NCI-H1436 (cell line): ENCODE measurements around the gene KIAA0930.
A peak's percentile ranks its signal among the peaks of the same experiment; 100 is the strongest.
"Not testable (repeated sequence)": the region's sequence is repeated elsewhere in the genome, so short reads cannot be mapped to it uniquely, and the experiment has no call there.

Source experiments
- DNase-seq: peaks from one replicate; lab custom pipeline; 2025; lab: John Stamatoyannopoulos, UW

Gene KIAA0930

GRCh38 chr22:45240810-45241631 lies at the start of gene KIAA0930:
TSS of gene KIAA0930 (minus strand) at chr22:45240894. CDS start at chr22:45240703, 191 bp downstream.
- peak; percentile 89 for DNase-seq

- DNase-seq = no peak
These were observed 46.3 kb upstream of the KIAA0930 start for GRCh38 chr22:45286854-45287551.

GRCh38 chr22:45285263-45286058 lies 44.8 kb upstream of the KIAA0930 start:
- DNase-seq = no peak

GRCh38 chr22:45284705-45285262 lies 44.1 kb upstream of the KIAA0930 start, which contains the start of gene UPK3A:
TSS of gene UPK3A (plus strand) at chr22:45284949. CDS start at chr22:45285014, 65 bp downstream.
- DNase-seq = peak; percentile 42

- no peak for DNase-seq
These were observed 40.3 kb upstream of the KIAA0930 start for GRCh38 chr22:45281010-45281409.

GRCh38 chr22:45280587-45280980 lies 39.9 kb upstream of the KIAA0930 start:
- no peak for DNase-seq

- DNase-seq = no peak
These were observed 37.4 kb upstream of the KIAA0930 start for GRCh38 chr22:45278125-45278524.

- not testable (repeated sequence) for DNase-seq
These were observed 37.0 kb upstream of the KIAA0930 start for GRCh38 chr22:45277720-45278119.

- DNase-seq = no peak
These were observed 35.9 kb upstream of the KIAA0930 start for GRCh38 chr22:45276507-45277105.

GRCh38 chr22:45273452-45274075 lies 32.9 kb upstream of the KIAA0930 start:
- DNase-seq = no peak

GRCh38 chr22:45272498-45272897 lies 31.8 kb upstream of the KIAA0930 start:
- no peak for DNase-seq

GRCh38 chr22:45271667-45272201 lies 31.0 kb upstream of the KIAA0930 start:
- no peak for DNase-seq

- DNase-seq = no peak
These were observed 29.7 kb upstream of the KIAA0930 start for GRCh38 chr22:45270095-45271020.

GRCh38 chr22:45268958-45269844 lies 28.5 kb upstream of the KIAA0930 start:
- peak; percentile 75 for DNase-seq

GRCh38 chr22:45268167-45268957 lies 27.7 kb upstream of the KIAA0930 start:
- peak; percentile 71 for DNase-seq

- DNase-seq = no peak
These were observed 24.8 kb upstream of the KIAA0930 start for GRCh38 chr22:45265535-45265934.

GRCh38 chr22:45263463-45264269 lies 23.0 kb upstream of the KIAA0930 start:
- DNase-seq = no peak
